ENCODE measurements around the gene PTPRD. TPM values are rescaled to one million over a fixed set of nuclear protein-coding genes. Genes with fewer than 3 reads are reported as not detected.

The PTPRD gene
- total and polyA plus RNA-seq, 2 of the 4 experiments (the other 2 are of a cell fraction): 0.07 to 0.18 TPM

- no peak for TF ChIP-seq MAZ (IDR thresholded peaks at IDR 0.05; ENCODE audit: borderline replicate concordance, low read depth, low read length)
Measured at GRCh38 chr9:9556865-9557803, 1055.7 kb downstream of the PTPRD start (continued).

GRCh38 chr9:9552665-9553064 is 1060.1 kb downstream of the PTPRD start:
- no peak for DNase-seq
- intact Hi-C loops (cut with micrococcal nuclease): no loop called here
- Histone ChIP-seq H4K5ac (ENCODE audit: low read depth, low read length) (no peak overlapping the region), H3K27ac (ENCODE audit: insufficient read depth, low read length) (no peak overlapping the region), H3K79me1 (ENCODE audit: low read depth in 1 of 2, low read length in 2 of 2) (no peaks in the 10 kb centered on the region), H3K9me3 (ENCODE audit: control insufficient read depth, insufficient read depth, low read length) (no peaks in the 10 kb centered on the region; the same call in 1 of the 2 replicates), H2BK5ac (ENCODE audit: low read depth, low read length, poor library complexity, severe bottlenecking) (no peak overlapping the region), H3K9me1 (ENCODE audit: insufficient read depth, low read length) (no peaks in the 10 kb centered on the region), H3K4me3 (ENCODE audit: insufficient read depth, low read depth, low read length) (no peak overlapping the region), H2BK120ac (ENCODE audit: low read depth, low read length) (no peak overlapping the region), H3K9ac (ENCODE audit: low read depth, low read length) (no peak overlapping the region), H3K23ac (ENCODE audit: low read depth, low read length) (no peak overlapping the region), H2AFZ (replicated peaks; ENCODE audit: low read length, poor library complexity) (no peak overlapping the region), H2AK5ac (ENCODE audit: low read depth, low read length) (no peak overlapping the region), H4K8ac (ENCODE audit: low read depth in 2 of 2, low read length in 2 of 2) (no peak overlapping the region), H4K20me1 (ENCODE audit: insufficient read depth, low read length) (no peaks in the 10 kb centered on the region), H2BK20ac (ENCODE audit: low read depth, low read length) (no peak overlapping the region), H3K56ac (ENCODE audit: extremely low read depth, insufficient read depth, low read length) (no peak overlapping the region), H3K4ac (ENCODE audit: low read depth, low read length) (no peak overlapping the region), H4K91ac (ENCODE audit: insufficient read depth, low read depth, low read length) (no peak overlapping the region), H2AK9ac (replicated peaks; ENCODE audit: low read depth, low read length, poor library complexity) (no peak overlapping the region), H3K27me3 (ENCODE audit: control insufficient read depth, insufficient read depth, low read length) (no peaks in the 10 kb centered on the region), H3K4me1 (ENCODE audit: control insufficient read depth, insufficient read depth, low read length) (no peaks in the 10 kb centered on the region), H2BK15ac (ENCODE audit: low read depth, low read length) (no peak overlapping the region), H3K4me2 (ENCODE audit: low read depth, low read length) (no peak overlapping the region), H3K18ac (ENCODE audit: low read depth, low read length) (no peak overlapping the region), H3K36me3 (ENCODE audit: control insufficient read depth, insufficient read depth, low read length) (no peaks in the 10 kb centered on the region), H3K14ac (replicated peaks; ENCODE audit: low read depth, low read length) (no peak overlapping the region)
- ChIA-PET POLR2A (ENCODE audit: unreplicated experiment) (no interaction called here), CTCF (no interaction called here)
- whole genome bisulfite sequencing, 2 experiments (ENCODE audit: extremely low coverage in 2 of 2, insufficient read length in 1 of 2): no CpG with 5 or more reads among the region's 2 CpGs
- in situ Hi-C loops (cut with MboI; ENCODE audit: low sequenced_read_pairs): no loop called here
- dilution Hi-C loops (cut with HindIII; ENCODE audit: low sequenced_read_pairs, unreplicated experiment): no loop called here
- BruUV-seq (replicated peaks): no TSS peak
- ATAC-seq (ENCODE audit: low read depth): no peak
- no peak for TF ChIP-seq MAZ (IDR thresholded peaks at IDR 0.05; ENCODE audit: borderline replicate concordance, low read depth, low read length)
- TF ChIP-seq RCOR1 (IDR thresholded peaks at IDR 0.05; ENCODE audit: insufficient replicate concordance, low read length): no peak
- TF ChIP-seq FOS (IDR thresholded peaks at IDR 0.05; ENCODE audit: low read depth, low read length): no peak
- TF ChIP-seq RAD21 (IDR thresholded peaks at IDR 0.05; ENCODE audit: low read length): no peak
- TF ChIP-seq POLR2A (IDR thresholded peaks at IDR 0.05; ENCODE audit: low read depth, low read length): no peak
- TF ChIP-seq, protein P1, sequence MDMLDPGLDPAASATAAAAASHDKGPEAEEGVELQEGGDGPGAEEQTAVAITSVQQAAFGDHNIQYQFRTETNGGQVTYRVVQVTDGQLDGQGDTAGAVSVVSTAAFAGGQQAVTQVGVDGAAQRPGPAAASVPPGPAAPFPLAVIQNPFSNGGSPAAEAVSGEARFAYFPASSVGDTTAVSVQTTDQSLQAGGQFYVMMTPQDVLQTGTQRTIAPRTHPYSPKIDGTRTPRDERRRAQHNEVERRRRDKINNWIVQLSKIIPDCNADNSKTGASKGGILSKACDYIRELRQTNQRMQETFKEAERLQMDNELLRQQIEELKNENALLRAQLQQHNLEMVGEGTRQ (IDR thresholded peaks at IDR 0.05; ENCODE audit: low read depth, low read length): no peak
- TF ChIP-seq SMC3 (IDR thresholded peaks at IDR 0.05; ENCODE audit: low read depth, low read length): no peak
- TF ChIP-seq BHLHE40 (IDR thresholded peaks at IDR 0.05; ENCODE audit: low read depth, low read length): no peak
- TF ChIP-seq NFE2L2 (IDR thresholded peaks at IDR 0.05; ENCODE audit: low read depth, low read length): no peak
- no peak for TF ChIP-seq CEBPB (IDR thresholded peaks at IDR 0.05; ENCODE audit: low read depth, low read length)
- TF ChIP-seq, protein P2, sequence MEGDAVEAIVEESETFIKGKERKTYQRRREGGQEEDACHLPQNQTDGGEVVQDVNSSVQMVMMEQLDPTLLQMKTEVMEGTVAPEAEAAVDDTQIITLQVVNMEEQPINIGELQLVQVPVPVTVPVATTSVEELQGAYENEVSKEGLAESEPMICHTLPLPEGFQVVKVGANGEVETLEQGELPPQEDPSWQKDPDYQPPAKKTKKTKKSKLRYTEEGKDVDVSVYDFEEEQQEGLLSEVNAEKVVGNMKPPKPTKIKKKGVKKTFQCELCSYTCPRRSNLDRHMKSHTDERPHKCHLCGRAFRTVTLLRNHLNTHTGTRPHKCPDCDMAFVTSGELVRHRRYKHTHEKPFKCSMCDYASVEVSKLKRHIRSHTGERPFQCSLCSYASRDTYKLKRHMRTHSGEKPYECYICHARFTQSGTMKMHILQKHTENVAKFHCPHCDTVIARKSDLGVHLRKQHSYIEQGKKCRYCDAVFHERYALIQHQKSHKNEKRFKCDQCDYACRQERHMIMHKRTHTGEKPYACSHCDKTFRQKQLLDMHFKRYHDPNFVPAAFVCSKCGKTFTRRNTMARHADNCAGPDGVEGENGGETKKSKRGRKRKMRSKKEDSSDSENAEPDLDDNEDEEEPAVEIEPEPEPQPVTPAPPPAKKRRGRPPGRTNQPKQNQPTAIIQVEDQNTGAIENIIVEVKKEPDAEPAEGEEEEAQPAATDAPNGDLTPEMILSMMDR (conservative IDR thresholded peaks at IDR 0.05; ENCODE audit: low read depth, low read length): no peak
- no peak for TF ChIP-seq RFX5 (IDR thresholded peaks at IDR 0.05; ENCODE audit: low read depth, low read length)
- no peak for TF ChIP-seq CHD1 (IDR thresholded peaks at IDR 0.05; ENCODE audit: low read depth, low read length)
- no peak for TF ChIP-seq MAFK (IDR thresholded peaks at IDR 0.05; ENCODE audit: low read depth, low read length)
